Stimulated activated CD8-positive, alpha-beta memory T cell treated with anti-CD3 and anti-CD28 coated beads, Interleukin-7, amount 100 ng/mL, for 1 hour (primary cell): Measurements from ENCODE around the gene PCSK1.

Source experiments
- DNase-seq, 2 donors: peaks; one replicate each; pipeline ENCODE4 v3.0.0-alpha.2; 2020; ENCODE audit warnings: low read depth in 2 of 2

The PCSK1 gene

GRCh38 chr5:96433066-96433447 is at the start of gene PCSK1:
PCSK1 (minus strand) TSS chr5:96433248; CDS start chr5:96433042, 206 bp downstream.
- no peak for DNase-seq

- DNase-seq = no peak
Observed at GRCh38 chr5:96481867-96482266, 48.8 kb upstream of the PCSK1 start.

GRCh38 chr5:96481009-96481786 is 48.1 kb upstream of the PCSK1 start:
- DNase-seq = no peak

DNA sequence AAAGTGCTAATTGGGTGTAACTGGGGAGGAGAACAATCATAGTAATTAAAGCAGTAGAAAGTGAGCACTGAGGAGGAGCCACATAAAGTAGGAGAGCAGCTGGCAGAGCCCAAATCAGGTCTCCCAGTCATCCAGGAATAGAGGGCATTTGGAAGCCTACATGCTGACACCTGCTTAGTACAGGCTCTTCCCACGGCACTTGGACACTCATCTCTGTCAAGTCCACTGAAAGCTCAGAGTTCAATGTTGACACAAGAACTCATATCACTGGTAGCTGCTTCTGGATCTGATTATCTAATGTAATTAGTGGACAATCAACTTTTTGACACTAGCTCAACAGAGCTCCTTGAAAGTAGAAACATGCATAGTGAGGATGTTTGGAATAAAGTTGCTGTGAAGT is 45.9 kb upstream of the PCSK1 start:
- DNase-seq = no peak

DNA sequence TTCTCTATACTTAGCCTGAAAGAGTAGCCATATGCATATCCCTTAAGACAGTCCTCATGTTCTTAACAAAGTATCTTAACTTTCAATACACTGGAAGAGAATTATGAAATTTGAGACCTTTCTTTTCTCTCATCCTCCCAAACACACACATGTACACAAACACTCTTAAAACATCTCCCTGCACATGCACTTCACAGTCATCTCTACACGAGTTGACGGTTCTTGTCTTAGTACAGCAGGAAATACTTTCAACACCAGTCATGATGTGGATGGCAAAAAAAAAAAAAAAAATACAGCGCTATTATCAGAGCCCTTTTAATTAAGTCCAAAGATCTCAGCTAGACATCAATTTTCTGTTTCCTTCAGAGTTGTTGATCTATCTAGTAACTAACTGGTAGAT is 43.6 kb upstream of the PCSK1 start:
- no peak for DNase-seq

DNA sequence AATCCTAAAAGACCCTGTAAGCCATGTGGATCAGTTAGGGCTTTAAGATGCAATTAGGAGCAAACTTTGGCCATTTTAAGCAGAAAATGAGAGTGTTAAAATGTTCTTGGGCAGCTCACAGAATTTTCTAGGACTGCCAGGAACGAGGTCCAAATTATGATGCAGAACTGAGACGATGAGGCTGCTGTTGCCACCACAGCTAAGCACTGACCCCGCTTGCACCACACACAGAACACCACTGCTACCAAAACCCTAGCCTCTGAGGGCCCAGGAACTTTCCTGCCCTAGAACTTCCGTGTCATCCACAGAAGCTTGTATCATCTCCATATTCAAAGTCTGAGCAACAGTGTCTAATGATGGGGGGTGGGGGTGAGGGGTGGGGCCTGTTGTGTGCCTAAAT is 41.0 kb upstream of the PCSK1 start:
- no peak for DNase-seq

GRCh38 chr5:96473155-96473554 is 40.1 kb upstream of the PCSK1 start:
- no peak for DNase-seq

GRCh38 chr5:96470785-96471184 is 37.7 kb upstream of the PCSK1 start:
- no peak for DNase-seq

DNA sequence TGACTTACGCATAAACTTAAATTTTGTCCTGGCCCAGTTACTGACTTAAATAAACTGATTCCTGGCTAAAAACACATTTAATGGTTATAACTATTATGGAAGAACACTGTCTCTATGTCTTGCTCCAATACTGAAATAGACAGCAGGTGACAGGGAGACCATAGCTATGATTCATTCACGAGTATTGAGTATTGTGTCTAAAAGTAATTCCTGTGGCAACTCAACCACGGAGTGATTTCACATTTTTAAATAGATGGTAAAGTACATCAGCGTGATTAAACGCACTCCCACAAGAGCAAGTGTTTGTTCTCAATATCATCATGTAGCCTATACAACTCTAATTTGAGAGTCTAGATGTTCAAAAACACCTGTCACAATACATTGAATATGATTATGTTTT is 35.9 kb upstream of the PCSK1 start:
- no peak for DNase-seq

DNA sequence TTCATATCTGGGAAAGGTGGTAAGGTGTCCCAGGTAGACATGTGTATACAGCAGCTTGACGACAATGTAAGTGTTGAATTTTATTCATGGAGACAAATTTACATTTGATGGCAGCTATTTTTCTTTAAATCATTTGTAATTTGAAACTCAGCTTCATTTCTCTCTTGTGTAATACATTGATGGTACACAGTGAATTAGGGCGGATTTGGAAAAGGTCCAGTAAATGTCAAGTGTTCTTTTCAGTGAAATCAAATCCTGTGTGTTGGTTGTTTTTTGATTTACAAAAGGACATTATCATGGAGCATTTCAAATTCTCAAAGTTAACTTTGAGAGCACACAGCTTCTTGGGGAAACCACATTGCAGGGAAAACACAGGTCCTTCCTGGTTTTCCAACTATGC is 30.0 kb upstream of the PCSK1 start:
- DNase-seq = no peak

DNA sequence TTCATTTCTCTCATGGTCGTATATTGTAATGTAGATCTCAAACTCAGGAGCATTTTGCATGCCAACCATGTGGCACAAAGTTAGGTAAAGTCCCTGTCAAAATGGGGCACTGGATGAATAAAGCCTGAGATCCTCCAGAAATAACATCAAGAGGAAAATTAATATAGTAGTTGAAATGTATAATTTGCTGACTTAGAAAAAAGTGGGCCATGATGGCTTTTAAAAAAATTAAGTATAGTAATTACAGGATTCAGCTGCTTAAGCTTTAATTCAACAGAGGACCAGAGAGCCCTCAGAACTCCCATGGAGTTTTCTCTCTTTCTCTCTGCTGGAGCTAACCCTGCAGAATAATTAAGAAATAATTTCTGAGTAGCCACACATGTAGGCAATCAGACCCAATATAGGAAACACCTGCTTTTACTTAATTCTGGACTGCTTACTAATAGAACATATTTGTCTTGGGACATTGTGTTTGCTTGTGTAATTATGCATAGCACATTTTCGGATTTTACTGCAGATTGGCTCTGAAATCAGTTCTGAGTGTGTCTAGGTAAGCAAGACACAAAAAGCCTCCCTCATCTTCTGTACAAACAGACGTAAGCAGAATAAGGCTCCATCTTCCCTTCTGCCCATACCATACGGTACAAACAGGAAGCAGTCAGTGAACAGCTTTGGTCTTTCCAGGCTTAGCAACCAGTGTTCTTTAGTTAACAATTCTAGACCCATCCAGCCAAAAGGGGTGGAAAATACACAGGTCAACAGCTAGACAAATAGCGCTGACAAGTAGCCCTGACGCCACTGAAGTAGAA is 26.5 kb upstream of the PCSK1 start:
- no peak for DNase-seq

DNA sequence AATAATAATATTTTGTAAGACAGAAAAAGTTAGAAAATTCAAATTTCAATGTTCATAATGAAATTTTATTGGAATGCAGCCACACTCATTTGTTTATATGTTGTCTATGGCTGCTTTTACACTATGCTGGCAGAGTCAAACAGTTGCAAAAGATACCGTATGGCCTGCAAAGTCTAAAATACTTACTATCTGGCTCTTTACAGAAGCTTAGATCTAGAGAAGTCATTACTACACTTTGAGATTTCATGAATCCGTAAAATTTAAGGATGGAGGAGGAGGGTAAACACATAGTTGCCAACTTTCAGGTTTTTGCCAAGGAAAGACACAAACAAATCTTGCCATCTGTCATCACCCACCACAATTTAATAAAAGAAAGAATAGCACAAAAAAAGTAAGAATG is 25.1 kb upstream of the PCSK1 start:
- DNase-seq = no peak

GRCh38 chr5:96455789-96456188 is 22.7 kb upstream of the PCSK1 start:
- no peak for DNase-seq

- no peak for DNase-seq
Observed at GRCh38 chr5:96453394-96453793, 20.3 kb upstream of the PCSK1 start.

DNA sequence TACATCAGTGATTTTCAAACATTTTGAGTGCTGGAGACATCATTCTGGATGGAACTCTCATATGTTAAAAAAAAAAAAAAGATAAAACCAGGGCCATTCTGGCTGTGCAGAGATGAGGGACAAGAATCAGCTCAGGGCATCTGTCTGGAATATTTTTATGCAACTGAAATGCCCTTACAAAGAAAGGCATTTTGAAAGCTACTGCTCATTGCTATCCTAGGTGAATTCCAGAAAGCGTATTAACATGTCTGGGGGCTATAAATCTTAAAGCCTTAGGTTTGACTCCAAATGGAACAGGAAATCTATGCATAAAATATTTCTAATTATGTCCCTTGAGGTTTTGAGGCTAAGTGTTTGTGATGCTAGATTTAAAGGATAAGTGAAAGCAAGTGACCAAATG is 14.9 kb upstream of the PCSK1 start:
- DNase-seq = no peak

- DNase-seq = no peak
Observed at GRCh38 chr5:96440185-96440538, 7.1 kb upstream of the PCSK1 start.

- no peak for DNase-seq
Observed at GRCh38 chr5:96439477-96440184, 6.6 kb upstream of the PCSK1 start.

DNA sequence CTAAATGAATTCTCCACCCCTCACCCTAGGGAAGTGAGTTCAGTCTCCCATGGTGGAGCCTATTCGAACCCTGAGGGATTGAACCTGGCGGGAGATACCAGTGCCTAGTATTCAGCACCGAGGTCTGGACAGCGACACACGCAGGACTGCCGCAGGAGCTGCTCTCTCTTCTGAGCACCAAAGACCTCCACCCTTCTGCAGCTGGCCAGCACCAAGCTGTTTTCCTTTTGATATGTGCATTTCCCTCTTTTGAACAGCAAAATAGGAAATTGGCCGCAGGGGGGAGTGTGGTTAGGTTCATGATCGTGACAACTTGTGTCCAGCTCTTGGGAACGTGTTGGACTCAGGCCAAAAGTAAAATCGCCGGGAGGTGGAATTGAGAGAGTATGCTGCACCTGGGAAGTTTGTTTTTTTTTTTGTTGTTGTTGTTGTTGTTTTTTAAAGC is 1.2 kb upstream of the PCSK1 start:
- peak in 1 of 2 donors; percentile 2 for DNase-seq

GRCh38 chr5:96432216-96433065 is 607 bp downstream of the PCSK1 start:
- DNase-seq = no peak

DNA sequence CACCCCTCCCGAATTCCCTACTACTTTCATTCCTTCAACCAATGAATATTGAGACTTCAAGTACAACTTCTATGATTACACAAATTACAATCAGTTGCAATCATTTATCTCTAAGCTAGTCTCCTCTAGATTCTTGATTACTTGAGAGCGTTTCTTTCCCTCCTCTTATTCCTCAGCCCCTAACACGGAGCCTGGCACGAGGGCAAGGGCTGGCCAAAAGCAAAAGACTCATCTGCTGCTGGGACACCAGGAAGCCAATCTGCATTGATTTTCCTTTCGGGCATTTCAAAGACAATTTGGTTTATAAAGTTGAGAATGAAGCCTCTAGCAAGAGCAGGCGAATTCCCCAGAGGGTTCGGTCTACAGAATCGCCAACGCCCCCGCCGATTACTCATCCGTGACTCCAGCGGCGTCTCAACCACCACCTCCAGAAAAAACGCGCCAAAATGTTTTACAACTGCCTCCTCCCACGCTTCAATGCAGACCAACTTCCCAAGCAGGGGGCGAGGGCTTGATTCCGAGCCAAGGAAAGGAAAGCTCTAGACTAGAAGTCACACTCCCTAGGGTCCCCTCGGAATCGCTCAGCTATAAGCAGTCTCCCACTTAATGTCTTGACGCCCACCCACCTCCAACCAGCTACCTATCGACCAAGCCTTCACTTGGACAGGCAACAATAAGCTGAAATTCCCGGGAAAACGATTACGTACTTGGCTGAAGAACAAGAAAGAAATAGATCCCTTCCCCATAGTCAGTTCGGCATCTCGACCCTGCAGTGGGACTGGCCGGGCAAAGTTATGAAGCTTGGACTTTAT is 1.5 kb downstream of the PCSK1 start:
- DNase-seq = no peak

GRCh38 chr5:96427824-96428223 is 5.2 kb downstream of the PCSK1 start:
- DNase-seq = no peak
